Measurements from ENCODE around the gene SH3BP4.

Gene SH3BP4

DNA sequence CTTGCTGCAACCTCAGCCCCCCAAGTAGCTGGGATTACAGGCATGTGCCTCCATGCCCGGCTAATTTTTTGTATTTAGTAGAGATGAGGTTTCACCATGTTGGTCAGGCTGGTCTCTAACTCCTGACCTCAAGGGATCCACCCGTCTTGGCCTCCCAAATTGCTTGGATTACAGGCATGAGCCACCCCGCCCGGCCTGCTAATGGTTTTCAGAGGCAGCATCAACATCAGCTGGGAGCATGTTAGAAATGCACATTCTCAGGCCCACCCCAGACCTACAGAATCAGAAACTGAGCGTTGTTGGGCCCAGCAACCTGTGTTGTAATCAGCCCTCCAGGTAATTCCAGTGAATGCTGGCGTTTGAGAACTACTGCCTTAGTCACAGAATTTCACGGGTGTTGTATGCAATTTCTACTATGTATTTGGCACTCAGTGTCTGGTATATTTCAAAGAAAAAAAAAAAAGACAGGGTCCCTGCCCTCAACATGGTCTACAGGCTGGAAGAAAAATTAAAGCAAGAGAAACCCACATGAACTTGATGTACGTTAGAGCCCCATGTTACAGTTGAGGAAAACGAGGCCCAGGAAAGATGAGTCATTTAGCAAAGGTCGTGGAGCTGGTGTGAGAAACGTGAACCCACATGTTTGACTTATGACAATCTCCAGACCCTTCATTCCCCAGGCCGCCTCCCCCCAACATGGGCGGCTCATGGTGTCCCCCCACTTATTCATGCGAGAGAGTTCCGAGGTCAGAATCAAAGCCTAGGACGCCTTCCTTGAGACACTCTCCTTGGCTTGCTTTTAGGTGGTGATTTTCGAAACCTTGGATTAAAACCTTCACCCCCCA is 35.3 kb downstream of the SH3BP4 start:
- no peak for FAIRE-seq
- no peak for DNase-seq (ENCODE audit: insufficient read length, low spot score)
- TF ChIP-seq POLR2AphosphoS5 (IDR thresholded peaks at IDR 0.05; ENCODE audit: low read depth, low read length) (no peak), TAF1 (IDR thresholded peaks at IDR 0.05; ENCODE audit: low read depth, low read length) (no peak), POLR2A (IDR thresholded peaks at IDR 0.05; ENCODE audit: low read depth, low read length) (no peak), SPI1 (IDR thresholded peaks at IDR 0.05; ENCODE audit: low read depth, low read length) (no peak), PAX5 (IDR thresholded peaks at IDR 0.05; ENCODE audit: insufficient read depth, low read length, severe bottlenecking) (no peak), POU2F2 (IDR thresholded peaks at IDR 0.05; ENCODE audit: low read depth, low read length) (no peak)

DNA sequence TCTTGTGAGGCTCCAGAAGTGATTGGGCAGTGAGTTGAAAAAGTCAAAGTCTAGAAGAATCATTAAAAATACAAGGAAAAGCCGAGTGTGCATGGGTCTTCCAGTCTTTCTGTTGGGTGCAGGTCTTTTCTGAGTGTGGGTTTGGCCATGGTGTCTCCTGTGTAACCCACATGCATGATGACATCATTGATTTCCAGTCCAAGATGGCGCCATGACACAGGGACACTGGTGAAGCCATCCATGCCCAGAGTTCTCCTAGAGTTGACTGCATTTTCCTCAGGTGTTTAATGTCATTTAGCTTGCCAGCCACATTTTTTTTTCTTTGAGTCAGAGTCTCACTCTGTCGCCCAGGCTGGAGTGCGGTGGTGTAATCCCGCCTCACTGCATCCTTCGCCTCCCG is 35.9 kb downstream of the SH3BP4 start:
- TF ChIP-seq SPI1 (IDR thresholded peaks at IDR 0.05; ENCODE audit: low read depth, low read length) = no peak
- TF ChIP-seq POU2F2 (IDR thresholded peaks at IDR 0.05; ENCODE audit: low read depth, low read length) = no peak
- no peak for TF ChIP-seq TAF1 (IDR thresholded peaks at IDR 0.05; ENCODE audit: low read depth, low read length)
- no peak for TF ChIP-seq POLR2AphosphoS5 (IDR thresholded peaks at IDR 0.05; ENCODE audit: low read depth, low read length)
- TF ChIP-seq PAX5 (IDR thresholded peaks at IDR 0.05; ENCODE audit: insufficient read depth, low read length, severe bottlenecking) = no peak
- no peak for TF ChIP-seq POLR2A (IDR thresholded peaks at IDR 0.05; ENCODE audit: low read depth, low read length)
- DNase-seq (ENCODE audit: insufficient read length, low spot score) = no peak
- no peak for FAIRE-seq

DNA sequence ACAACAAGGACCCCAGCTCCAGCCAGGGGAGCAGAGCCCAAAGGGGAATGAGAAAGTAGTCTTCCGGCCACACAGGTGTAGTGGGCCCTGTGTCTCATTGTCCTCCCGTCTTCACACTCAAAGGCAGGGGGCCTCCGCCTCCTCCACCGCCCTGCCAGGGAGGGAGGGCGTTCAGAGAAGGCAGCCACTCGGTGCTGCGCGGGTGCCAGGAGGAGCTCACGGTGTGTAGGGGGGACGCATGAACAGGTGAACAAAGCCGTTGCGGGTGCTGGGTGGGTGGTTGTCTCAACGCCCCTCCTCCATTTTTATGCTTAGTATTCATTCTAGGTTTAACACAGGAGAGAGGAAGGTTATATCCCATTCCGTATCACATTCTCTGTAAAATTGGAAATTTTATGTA is 36.7 kb downstream of the SH3BP4 start:
- TF ChIP-seq TAF1 (IDR thresholded peaks at IDR 0.05; ENCODE audit: low read depth, low read length) = no peak
- no peak for TF ChIP-seq PAX5 (IDR thresholded peaks at IDR 0.05; ENCODE audit: insufficient read depth, low read length, severe bottlenecking)
- TF ChIP-seq POLR2A (IDR thresholded peaks at IDR 0.05; ENCODE audit: low read depth, low read length) = no peak
- no peak for TF ChIP-seq POLR2AphosphoS5 (IDR thresholded peaks at IDR 0.05; ENCODE audit: low read depth, low read length)
- TF ChIP-seq SPI1 (IDR thresholded peaks at IDR 0.05; ENCODE audit: low read depth, low read length) = no peak
- TF ChIP-seq POU2F2 (IDR thresholded peaks at IDR 0.05; ENCODE audit: low read depth, low read length) = no peak
- FAIRE-seq (no peak), DNase-seq (ENCODE audit: insufficient read length, low spot score) (no peak)

DNA sequence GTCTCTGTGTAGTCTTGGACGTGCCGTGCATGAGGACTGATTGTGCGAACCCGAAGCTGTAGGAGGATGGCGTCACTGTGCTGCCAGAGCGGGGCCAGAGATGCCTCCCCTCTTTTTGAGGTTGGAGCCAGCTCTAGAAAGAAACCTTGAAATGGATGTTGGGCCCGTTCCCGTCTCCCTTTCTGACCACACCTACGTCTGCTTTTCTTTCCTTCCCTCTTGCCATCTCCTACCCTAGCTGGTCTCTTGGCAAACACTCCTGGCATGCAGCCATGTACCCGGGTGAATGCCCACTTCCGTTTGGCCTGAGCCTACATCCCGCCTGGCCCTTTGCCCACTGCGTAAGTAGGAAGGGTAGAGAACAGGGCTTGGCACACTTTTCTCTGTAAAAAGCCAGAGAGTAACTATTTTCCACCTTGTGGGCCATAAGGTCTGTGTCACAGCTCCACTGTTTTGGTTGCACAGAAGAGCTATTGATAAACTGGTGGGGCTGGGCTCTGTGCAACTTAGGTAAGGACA is 37.4 kb downstream of the SH3BP4 start:
- DNase-seq (ENCODE audit: insufficient read length, low spot score) = no peak
- TF ChIP-seq TAF1 (IDR thresholded peaks at IDR 0.05; ENCODE audit: low read depth, low read length) (no peak), POU2F2 (IDR thresholded peaks at IDR 0.05; ENCODE audit: low read depth, low read length) (no peak), PAX5 (IDR thresholded peaks at IDR 0.05; ENCODE audit: insufficient read depth, low read length, severe bottlenecking) (no peak)
- no peak for FAIRE-seq

DNA sequence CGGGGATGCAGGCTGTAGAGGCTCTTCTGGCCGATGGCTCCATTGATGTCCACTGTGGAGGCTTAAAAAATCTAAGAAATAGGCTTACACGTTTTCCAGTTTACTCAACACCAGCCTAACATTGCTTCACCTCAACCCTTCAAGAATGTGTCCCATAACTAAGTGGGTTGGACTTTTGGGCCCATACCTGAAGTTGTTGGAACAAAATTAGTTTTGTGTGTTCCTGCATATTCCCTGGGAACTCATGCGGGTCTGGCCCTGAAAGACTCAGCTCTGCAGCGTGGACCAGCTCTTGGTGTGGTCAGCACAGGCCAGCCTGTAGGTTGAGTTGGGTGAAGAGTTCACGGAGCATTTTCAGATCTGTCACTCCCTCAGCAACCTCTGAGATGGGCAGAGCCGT is 38.5 kb downstream of the SH3BP4 start:
- no peak for TF ChIP-seq PAX5 (IDR thresholded peaks at IDR 0.05; ENCODE audit: insufficient read depth, low read length, severe bottlenecking)
- TF ChIP-seq TAF1 (IDR thresholded peaks at IDR 0.05; ENCODE audit: low read depth, low read length) = no peak
- no peak for TF ChIP-seq POLR2A (IDR thresholded peaks at IDR 0.05; ENCODE audit: low read depth, low read length)
- TF ChIP-seq POLR2AphosphoS5 (IDR thresholded peaks at IDR 0.05; ENCODE audit: low read depth, low read length) = no peak
- no peak for TF ChIP-seq POU2F2 (IDR thresholded peaks at IDR 0.05; ENCODE audit: low read depth, low read length)
- no peak for TF ChIP-seq SPI1 (IDR thresholded peaks at IDR 0.05; ENCODE audit: low read depth, low read length)
- no peak for DNase-seq (ENCODE audit: insufficient read length, low spot score)
- FAIRE-seq = no peak

DNA sequence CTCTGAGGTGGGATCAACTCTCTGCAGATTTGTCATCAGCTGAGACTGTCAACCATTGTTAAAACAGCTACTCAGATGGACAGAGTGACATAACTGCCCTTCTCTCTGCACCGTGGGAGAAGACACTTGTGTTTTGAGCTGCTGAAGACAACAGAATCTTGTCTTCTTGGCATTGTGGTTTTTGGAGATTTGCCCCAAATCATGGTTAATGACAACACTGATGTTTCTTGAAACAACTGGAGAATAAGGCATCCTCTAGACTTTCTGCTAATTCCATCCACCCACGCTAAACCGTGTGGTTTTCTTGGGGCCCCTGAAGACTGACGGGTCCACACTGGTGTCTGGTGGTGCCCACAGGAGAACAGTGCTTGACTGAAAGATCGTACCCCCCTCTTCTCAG is 39.5 kb downstream of the SH3BP4 start:
- DNase-seq (ENCODE audit: insufficient read length, low spot score) (no peak), FAIRE-seq (no peak)
- TF ChIP-seq POLR2AphosphoS5 (IDR thresholded peaks at IDR 0.05; ENCODE audit: low read depth, low read length) (no peak), TAF1 (IDR thresholded peaks at IDR 0.05; ENCODE audit: low read depth, low read length) (no peak), SPI1 (IDR thresholded peaks at IDR 0.05; ENCODE audit: low read depth, low read length) (no peak)

DNA sequence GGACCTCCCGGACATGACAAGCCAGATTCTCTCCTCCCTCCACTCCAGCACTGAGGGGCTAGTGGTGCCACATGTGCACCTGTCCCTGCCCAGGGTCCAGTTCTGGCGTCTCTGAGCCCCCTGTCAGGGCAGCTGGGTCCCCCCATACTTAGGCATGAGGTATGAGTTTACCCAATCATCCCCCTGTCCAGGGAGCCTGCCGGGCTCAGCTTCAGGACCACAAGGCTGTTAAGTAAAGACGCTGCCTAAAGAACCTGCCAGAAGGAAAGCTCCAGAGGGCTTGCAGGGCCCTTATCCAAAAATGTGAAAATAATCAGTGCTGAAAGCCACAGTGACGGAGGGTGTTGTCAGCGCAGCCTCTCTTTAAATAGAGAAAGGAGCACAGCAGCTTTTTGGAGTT is 40.0 kb downstream of the SH3BP4 start:
- DNase-seq (ENCODE audit: insufficient read length, low spot score) (no peak), FAIRE-seq (no peak)
- TF ChIP-seq POLR2AphosphoS5 (IDR thresholded peaks at IDR 0.05; ENCODE audit: low read depth, low read length) (no peak), PAX5 (IDR thresholded peaks at IDR 0.05; ENCODE audit: insufficient read depth, low read length, severe bottlenecking) (no peak)

DNA sequence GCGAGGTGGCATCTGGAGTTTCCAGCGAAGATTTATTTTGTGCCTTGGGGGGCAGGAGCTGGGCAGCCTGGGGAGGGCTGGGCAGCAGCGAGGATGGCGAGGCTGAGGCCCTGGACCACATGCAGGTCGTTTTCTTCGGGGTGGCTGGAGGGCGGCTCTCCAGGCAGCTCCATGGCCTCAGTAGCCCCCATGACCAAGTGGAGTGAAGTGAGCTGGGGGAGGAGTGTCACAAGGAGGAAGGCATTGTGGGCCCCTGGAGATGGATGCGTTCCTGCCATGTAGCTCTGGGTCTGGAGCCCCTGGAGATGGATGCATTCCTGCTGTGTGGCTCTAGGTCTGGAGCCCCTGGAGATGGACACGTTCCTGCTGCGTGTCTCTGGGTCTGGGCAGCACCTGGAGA is 40.4 kb downstream of the SH3BP4 start:
- TF ChIP-seq SPI1 (IDR thresholded peaks at IDR 0.05; ENCODE audit: low read depth, low read length) (no peak), POU2F2 (IDR thresholded peaks at IDR 0.05; ENCODE audit: low read depth, low read length) (no peak), POLR2A (IDR thresholded peaks at IDR 0.05; ENCODE audit: low read depth, low read length) (no peak), POLR2AphosphoS5 (IDR thresholded peaks at IDR 0.05; ENCODE audit: low read depth, low read length) (no peak), TAF1 (IDR thresholded peaks at IDR 0.05; ENCODE audit: low read depth, low read length) (no peak)
- no peak for FAIRE-seq
- no peak for DNase-seq (ENCODE audit: insufficient read length, low spot score)

DNA sequence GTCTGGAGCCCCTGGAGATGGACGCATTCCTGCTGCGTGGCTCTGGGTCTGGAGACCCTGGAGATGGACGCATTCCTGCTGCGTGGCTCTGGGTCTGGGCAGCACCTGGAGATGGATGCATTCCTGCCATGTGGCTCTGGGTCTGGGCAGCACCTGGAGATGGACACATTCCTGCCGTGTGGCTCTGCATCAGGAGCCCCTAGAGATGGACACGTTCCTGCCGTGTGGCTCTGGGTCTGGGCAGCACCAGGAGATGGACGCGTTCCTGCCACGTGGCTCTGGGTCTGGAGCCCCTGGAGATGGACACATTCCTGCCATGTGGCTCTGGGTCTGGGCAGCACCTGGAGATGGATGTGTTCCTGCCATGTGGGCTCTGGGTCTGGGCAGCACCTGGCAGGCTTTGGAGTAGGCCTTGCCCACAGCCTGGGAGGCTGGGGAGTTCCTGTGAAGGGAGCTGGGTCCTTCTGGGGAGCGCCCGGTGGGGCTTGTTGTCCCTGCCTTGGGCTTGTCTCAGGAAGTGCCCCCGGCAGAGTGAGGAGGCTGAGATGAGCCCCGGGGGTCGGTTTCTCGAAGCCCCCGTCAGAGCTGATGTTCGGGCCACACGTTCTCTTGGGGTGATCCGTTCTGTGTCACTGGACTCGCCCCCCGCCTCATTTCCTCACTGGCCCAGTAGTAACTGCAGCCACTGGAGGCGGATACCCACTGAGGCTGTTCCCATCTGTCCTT is 41.0 kb downstream of the SH3BP4 start:
- DNase-seq (ENCODE audit: insufficient read length, low spot score) (no peak), FAIRE-seq (no peak)
- TF ChIP-seq POLR2A (IDR thresholded peaks at IDR 0.05; ENCODE audit: low read depth, low read length) (no peak), SPI1 (IDR thresholded peaks at IDR 0.05; ENCODE audit: low read depth, low read length) (no peak), PAX5 (IDR thresholded peaks at IDR 0.05; ENCODE audit: insufficient read depth, low read length, severe bottlenecking) (no peak), POU2F2 (IDR thresholded peaks at IDR 0.05; ENCODE audit: low read depth, low read length) (no peak), TAF1 (IDR thresholded peaks at IDR 0.05; ENCODE audit: low read depth, low read length) (no peak), POLR2AphosphoS5 (IDR thresholded peaks at IDR 0.05; ENCODE audit: low read depth, low read length) (no peak)
